SU-DHL-6 (cell line): ENCODE data around the gene TPPP2.

Source experiments
- EZH2phosphoT487 ChIP-seq: fragments of 200-600 bp; sonication (generic), shearing (Covaris generic); conservative IDR thresholded peaks from 2 replicates; pipeline ENCODE4 v1.6.1; 2018; ENCODE audit warnings: mild to moderate bottlenecking, antibody characterized with exemption, low read length, moderate library complexity, mixed read lengths
- TF ChIP-seq, protein P1 (sequence below): fragments of 200-600 bp; sonication (generic); IDR thresholded peaks from one replicate; pipeline ENCODE4 v1.5.1; 2017; ENCODE audit warnings: antibody characterized with exemption, mild to moderate bottlenecking, low read length, moderate library complexity; ENCODE audit not compliant: insufficient read depth, poor library complexity, severe bottlenecking

DNA sequence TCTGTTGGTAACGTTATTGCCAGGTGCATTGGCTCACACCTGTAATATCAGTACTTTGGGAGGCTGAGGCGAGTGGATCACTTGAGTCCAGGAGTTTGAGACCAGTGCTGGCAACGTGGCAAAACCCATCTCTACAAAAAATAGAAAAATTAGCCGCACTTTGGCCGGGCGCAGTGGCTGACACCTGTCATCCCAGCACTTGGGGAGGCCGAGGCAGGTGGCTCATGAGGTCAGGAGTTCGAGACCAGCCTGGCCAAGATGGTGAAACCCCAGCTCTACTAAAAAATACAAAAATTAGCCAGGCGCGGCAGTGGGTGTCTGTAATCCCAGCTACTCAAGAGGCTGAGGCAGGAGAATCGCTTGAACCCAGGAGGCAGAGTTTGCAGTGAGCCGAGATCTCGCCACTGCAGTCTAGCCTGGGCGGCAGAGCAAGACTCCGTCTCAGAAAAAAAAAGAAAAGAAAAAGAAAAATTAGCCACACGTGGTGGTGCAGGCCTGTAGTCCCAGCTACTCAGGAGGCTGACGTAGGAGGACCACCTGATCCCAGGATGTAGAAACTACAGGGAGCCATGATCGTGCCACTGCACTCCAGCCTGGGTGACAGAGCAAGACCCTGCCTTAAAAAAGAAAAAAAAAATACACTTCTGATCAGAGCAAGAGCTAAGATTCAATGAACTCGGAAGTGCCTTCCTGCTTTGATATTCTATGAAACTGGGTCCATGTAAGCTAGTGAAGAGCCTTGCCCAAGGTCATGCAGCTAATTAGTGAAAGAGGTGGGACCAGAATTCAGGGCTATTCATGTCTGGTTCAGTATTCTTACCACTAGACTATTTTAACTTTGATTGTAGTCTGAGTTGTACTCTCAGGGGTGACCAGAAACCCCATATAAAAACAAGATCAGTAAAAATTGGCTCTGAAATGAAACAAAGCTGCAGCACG lies 23.4 kb downstream of the TPPP2 start:
- TF ChIP-seq EZH2phosphoT487, result no peak
- TF ChIP-seq, protein P1, sequence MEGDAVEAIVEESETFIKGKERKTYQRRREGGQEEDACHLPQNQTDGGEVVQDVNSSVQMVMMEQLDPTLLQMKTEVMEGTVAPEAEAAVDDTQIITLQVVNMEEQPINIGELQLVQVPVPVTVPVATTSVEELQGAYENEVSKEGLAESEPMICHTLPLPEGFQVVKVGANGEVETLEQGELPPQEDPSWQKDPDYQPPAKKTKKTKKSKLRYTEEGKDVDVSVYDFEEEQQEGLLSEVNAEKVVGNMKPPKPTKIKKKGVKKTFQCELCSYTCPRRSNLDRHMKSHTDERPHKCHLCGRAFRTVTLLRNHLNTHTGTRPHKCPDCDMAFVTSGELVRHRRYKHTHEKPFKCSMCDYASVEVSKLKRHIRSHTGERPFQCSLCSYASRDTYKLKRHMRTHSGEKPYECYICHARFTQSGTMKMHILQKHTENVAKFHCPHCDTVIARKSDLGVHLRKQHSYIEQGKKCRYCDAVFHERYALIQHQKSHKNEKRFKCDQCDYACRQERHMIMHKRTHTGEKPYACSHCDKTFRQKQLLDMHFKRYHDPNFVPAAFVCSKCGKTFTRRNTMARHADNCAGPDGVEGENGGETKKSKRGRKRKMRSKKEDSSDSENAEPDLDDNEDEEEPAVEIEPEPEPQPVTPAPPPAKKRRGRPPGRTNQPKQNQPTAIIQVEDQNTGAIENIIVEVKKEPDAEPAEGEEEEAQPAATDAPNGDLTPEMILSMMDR, result no peak
